ENCODE data around the gene SLC29A1.

GRCh38 chr6:44211284-44211683, 12.1 kb upstream of the SLC29A1 start:
- TF ChIP-seq CTCF (IDR thresholded peaks at IDR 0.05) (no peak), ZFX (IDR thresholded peaks at IDR 0.05; ENCODE audit: borderline replicate concordance) (no peak)

All from 22Rv1 (cell line).